Mesothelial cell of epicardium (in vitro differentiated cells): Measurements from ENCODE around the gene UNC13A. TPM values are rescaled to one million over a fixed set of nuclear protein-coding genes. Genes with fewer than 3 reads are reported as not detected.

Experiments
- DNase-seq, 2 experiments: peaks; one replicate each; pipeline ENCODE4 v3.0.0; 2021; ENCODE audit warnings: low spot score in 2 of 2; ENCODE audit not compliant: unreplicated experiment in 2 of 2
- H3K27ac Mint-ChIP-seq: 2 replicates; pipeline ENCODE4 v1.8.0; 2021; ENCODE audit warnings: mixed read lengths
- H3K27me3 Mint-ChIP-seq: 2 replicates; pipeline ENCODE4 v1.8.0; 2021; ENCODE audit warnings: low read depth, mixed read lengths
- H3K36me3 Mint-ChIP-seq: 2 replicates; pipeline ENCODE4 v1.8.0; 2021; ENCODE audit warnings: mixed read lengths
- H3K4me1 Mint-ChIP-seq: 2 replicates; pipeline ENCODE4 v1.8.0; 2021; ENCODE audit warnings: mixed read lengths
- H3K4me3 Mint-ChIP-seq: 2 replicates; pipeline ENCODE4 v1.8.0; 2021; ENCODE audit warnings: mild to moderate bottlenecking, moderate library complexity, mixed read lengths
- H3K9me3 Mint-ChIP-seq: 2 replicates; pipeline ENCODE4 v1.8.0; 2021; ENCODE audit warnings: mixed read lengths
- total RNA-seq: library from RNA; stranded (reverse); gene quantifications from 3 replicates; pipeline ENCODE4 v1.2.1, GENCODE V29; 2021
- TF ChIP-seq, protein P1 (sequence below): fragments of 200-600 bp; sonication (generic); IDR thresholded peaks from one replicate; pipeline ENCODE4 v1.5.0; 2021; ENCODE audit warnings: antibody characterized with exemption; ENCODE audit not compliant: unreplicated experiment

UNC13A gene
- total RNA-seq, 1 donor from 2014 or later = 1.1 TPM

DNA sequence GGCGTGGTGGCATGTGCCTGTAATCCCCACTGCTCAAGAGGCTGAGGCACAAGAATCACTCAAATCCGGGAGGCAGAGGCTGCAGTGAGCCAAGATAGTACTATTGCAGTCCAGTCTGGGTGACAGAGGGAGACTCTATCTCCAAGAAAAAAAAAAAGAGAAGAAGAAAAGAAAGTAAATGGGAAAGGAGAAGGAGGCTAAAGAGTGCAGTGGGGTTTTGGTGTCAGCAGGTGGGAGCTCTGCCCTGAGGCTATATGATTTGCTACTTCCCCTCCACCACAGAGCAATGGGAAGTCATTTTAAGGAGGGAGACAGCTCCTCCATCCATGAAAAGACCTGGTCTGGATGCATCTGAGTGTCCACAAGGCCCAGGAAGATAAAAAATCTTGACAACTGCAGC is 23.1 kb downstream of the UNC13A start:
- TF ChIP-seq, protein P1, sequence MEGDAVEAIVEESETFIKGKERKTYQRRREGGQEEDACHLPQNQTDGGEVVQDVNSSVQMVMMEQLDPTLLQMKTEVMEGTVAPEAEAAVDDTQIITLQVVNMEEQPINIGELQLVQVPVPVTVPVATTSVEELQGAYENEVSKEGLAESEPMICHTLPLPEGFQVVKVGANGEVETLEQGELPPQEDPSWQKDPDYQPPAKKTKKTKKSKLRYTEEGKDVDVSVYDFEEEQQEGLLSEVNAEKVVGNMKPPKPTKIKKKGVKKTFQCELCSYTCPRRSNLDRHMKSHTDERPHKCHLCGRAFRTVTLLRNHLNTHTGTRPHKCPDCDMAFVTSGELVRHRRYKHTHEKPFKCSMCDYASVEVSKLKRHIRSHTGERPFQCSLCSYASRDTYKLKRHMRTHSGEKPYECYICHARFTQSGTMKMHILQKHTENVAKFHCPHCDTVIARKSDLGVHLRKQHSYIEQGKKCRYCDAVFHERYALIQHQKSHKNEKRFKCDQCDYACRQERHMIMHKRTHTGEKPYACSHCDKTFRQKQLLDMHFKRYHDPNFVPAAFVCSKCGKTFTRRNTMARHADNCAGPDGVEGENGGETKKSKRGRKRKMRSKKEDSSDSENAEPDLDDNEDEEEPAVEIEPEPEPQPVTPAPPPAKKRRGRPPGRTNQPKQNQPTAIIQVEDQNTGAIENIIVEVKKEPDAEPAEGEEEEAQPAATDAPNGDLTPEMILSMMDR = no peak
- no peak for DNase-seq
- Mint-ChIP-seq H3K27ac (no peak overlapping the region), H3K27me3 (peaks cover 17% of the 10 kb centered on the region), H3K9me3 (peaks cover 7% of the 10 kb centered on the region), H3K4me1 (no peaks in the 10 kb centered on the region), H3K36me3 (no peaks in the 10 kb centered on the region), H3K4me3 (no peak overlapping the region)

DNA sequence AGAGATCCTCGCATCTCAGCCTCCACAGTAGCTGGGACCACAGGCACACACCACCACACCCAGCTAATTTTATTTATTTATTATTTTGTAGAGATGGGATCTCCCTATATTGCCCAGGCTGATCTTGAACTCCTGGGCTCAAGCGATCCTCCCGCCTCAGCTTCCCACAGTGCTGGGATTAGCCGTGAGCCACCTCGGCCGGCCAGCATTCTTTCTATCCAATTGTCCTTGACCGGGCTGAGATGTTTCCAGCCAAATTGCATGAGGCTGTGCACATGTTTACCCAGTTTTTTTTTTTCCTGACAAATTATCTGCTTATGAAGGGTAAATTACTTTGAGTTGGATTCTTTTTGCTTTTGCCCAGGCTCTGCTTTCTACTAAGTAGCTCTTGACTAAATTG is 28.2 kb downstream of the UNC13A start:
- Mint-ChIP-seq H3K4me1 (no peaks in the 10 kb centered on the region), H3K4me3 (no peak overlapping the region), H3K9me3 (peaks cover 4% of the 10 kb centered on the region), H3K27me3 (peaks cover 11% of the 10 kb centered on the region), H3K36me3 (no peaks in the 10 kb centered on the region), H3K27ac (no peak overlapping the region)
- no peak for DNase-seq
- TF ChIP-seq, protein P1 = no peak

DNA sequence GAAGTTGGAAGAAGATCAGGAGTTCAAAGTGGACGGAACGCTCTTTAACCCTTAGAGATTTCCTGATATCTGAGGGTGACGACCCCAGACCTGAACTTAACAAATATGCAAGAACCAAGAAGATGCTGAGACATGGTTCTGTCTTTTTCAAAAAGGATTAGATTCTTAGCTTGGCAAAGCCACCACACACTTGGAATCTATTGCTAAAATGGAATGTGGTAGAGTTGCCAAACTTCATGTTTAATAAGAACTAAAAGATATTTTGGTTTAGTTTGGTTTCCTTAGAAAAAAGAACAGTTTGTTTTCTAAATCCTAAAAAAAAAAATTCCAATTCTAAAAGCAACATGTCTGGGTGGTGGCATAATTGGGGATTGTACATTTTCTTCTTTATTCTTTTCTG is 29.5 kb downstream of the UNC13A start:
- H3K4me1 Mint-ChIP-seq = no peaks in the 10 kb centered on the region
- peaks cover 10% of the 10 kb centered on the region for H3K9me3 Mint-ChIP-seq
- TF ChIP-seq, protein P1 = no peak
- no peak for DNase-seq
- no peak overlapping the region for H3K4me3 Mint-ChIP-seq
- H3K27me3 Mint-ChIP-seq = peaks cover 10% of the 10 kb centered on the region
- H3K36me3 Mint-ChIP-seq = no peaks in the 10 kb centered on the region
- H3K27ac Mint-ChIP-seq = no peak overlapping the region

DNA sequence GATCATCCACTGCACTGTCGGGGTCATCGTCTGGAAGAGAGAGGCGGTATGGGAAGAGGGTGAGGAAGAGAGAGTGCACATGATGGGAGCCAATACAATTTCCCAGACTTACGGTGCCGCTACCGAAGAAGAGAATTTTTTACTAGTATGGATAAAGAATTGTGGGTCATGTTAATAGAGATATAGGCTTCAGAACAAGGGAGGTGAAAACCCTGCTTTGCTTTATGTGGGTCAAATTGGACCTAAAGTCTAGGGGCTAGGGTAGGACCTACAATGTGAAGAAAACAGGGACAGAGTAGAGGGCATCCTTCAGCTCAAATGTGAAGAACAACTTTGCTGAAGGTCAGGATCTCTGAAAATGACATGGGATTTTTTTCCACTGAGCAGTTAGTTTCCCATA is 29.9 kb downstream of the UNC13A start:
- Mint-ChIP-seq H3K27ac (no peak overlapping the region), H3K4me1 (no peaks in the 10 kb centered on the region), H3K36me3 (no peaks in the 10 kb centered on the region), H3K4me3 (no peak overlapping the region), H3K27me3 (peaks cover 10% of the 10 kb centered on the region), H3K9me3 (peaks cover 10% of the 10 kb centered on the region)
- TF ChIP-seq, protein P1 = no peak
- DNase-seq = no peak

DNA sequence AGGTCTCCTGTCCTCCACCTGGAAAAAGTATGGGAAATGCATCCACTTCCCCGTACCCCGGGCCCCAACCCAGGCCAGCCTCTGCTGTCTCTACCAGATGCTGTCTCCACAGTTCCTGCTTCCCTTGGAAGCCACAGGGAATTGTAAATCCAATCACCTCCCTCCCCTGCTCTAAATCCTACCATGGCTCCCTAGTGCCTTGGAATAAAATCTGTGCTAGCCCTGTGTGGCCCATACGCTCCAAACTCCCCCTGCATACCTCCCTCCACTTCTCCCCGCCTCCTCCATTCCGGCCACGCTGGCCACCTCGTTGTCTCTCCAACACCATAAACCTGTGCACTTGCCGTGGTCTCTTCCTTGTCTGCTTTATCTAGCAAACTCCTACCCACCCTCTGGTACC is 31.2 kb downstream of the UNC13A start:
- H3K36me3 Mint-ChIP-seq = no peaks in the 10 kb centered on the region
- TF ChIP-seq, protein P1 = no peak
- no peak for DNase-seq
- H3K4me3 Mint-ChIP-seq = no peak overlapping the region
- no peak overlapping the region for H3K27ac Mint-ChIP-seq
- peaks cover 10% of the 10 kb centered on the region for H3K27me3 Mint-ChIP-seq
- peaks cover 10% of the 10 kb centered on the region for H3K9me3 Mint-ChIP-seq
- no peaks in the 10 kb centered on the region for H3K4me1 Mint-ChIP-seq
